IPS-20b (cell line): ENCODE results near the gene CHKA.

ENCODE experiments used
- H3K27ac ChIP-seq: one replicate; pipeline ENCODE4 v1.5.1; 2013; ENCODE audit warnings: low read length
- H3K27me3 ChIP-seq: 2 replicates; pipeline ENCODE4 v1.6.1; 2013; ENCODE audit warnings: mild to moderate bottlenecking, low read length, inconsistent platforms; ENCODE audit not compliant: insufficient read depth
- H3K36me3 ChIP-seq: 2 replicates; pipeline ENCODE4 v1.6.1; 2013; ENCODE audit warnings: low read depth, mild to moderate bottlenecking, inconsistent platforms, low read length, moderate library complexity; ENCODE audit not compliant: insufficient read depth
- H3K4me1 ChIP-seq: 2 replicates; pipeline ENCODE4 v1.6.1; 2013; ENCODE audit warnings: mild to moderate bottlenecking, control low read depth, inconsistent platforms, low read length, moderate library complexity; ENCODE audit not compliant: insufficient read depth
- H3K4me3 ChIP-seq: 2 replicates; pipeline ENCODE4 v1.5.1; 2013; ENCODE audit warnings: mild to moderate bottlenecking, low read length, inconsistent platforms
- H3K9ac ChIP-seq: 2 replicates; pipeline ENCODE4 v1.6.1; 2013; ENCODE audit warnings: low read depth, mild to moderate bottlenecking, inconsistent platforms, low read length, moderate library complexity
- H3K9me3 ChIP-seq: 2 replicates; pipeline ENCODE4 v1.6.1; 2013; ENCODE audit warnings: mild to moderate bottlenecking, low read depth, low read length, inconsistent platforms; ENCODE audit not compliant: insufficient read depth

CHKA gene

GRCh38 chr11:68056317-68057285, 64.6 kb downstream of the CHKA start:
- H3K4me1 ChIP-seq, result no peaks in the 10 kb centered on the region
- H3K9ac ChIP-seq, result no peak overlapping the region
- no peak overlapping the region for H3K27ac ChIP-seq
- H3K4me3 ChIP-seq, result no peak overlapping the region
- no peaks in the 10 kb centered on the region for H3K9me3 ChIP-seq
- peaks cover 44% of the 10 kb centered on the region for H3K36me3 ChIP-seq
- H3K27me3 ChIP-seq, result no peaks in the 10 kb centered on the region

- Histone ChIP-seq H3K36me3 (peaks cover 25% of the 10 kb centered on the region), H3K4me1 (0 out of 2 replicates have a peak, but pooled peaks cover 3% of the 10 kb centered on the region), H3K9me3 (no peaks in the 10 kb centered on the region), H3K4me3 (no peak overlapping the region), H3K9ac (no peak overlapping the region), H3K27ac (no peak overlapping the region), H3K27me3 (no peaks in the 10 kb centered on the region)
These were observed 67.0 kb downstream of the CHKA start for GRCh38 chr11:68053981-68054812.

GRCh38 chr11:68053117-68053516, 68.1 kb downstream of the CHKA start:
- Histone ChIP-seq H3K9me3 (no peaks in the 10 kb centered on the region), H3K27me3 (no peaks in the 10 kb centered on the region), H3K4me1 (0 out of 2 replicates have a peak, but pooled peaks cover 3% of the 10 kb centered on the region), H3K9ac (no peak overlapping the region), H3K27ac (no peak overlapping the region), H3K36me3 (peaks cover 14% of the 10 kb centered on the region), H3K4me3 (no peak overlapping the region)

- Histone ChIP-seq H3K27ac (no peak overlapping the region), H3K9ac (no peak overlapping the region)
These were observed 68.9 kb downstream of the CHKA start for GRCh38 chr11:68052137-68052873.

GRCh38 chr11:68051191-68052136, 69.7 kb downstream of the CHKA start:
- Histone ChIP-seq H3K9ac (no peak overlapping the region), H3K36me3 (peaks cover 7% of the 10 kb centered on the region; the same call in 1 of the 2 replicates), H3K27me3 (no peaks in the 10 kb centered on the region), H3K4me3 (no peak overlapping the region), H3K27ac (no peak overlapping the region), H3K9me3 (no peaks in the 10 kb centered on the region), H3K4me1 (0 out of 2 replicates have a peak, but pooled peaks cover 3% of the 10 kb centered on the region)

More at GRCh38 chr11:68052137-68052873, 68.9 kb downstream of the CHKA start:
- H3K36me3 ChIP-seq, result peaks cover 7% of the 10 kb centered on the region; the same call in 1 of the 2 replicates
- H3K9me3 ChIP-seq, result no peaks in the 10 kb centered on the region
- no peak overlapping the region for H3K4me3 ChIP-seq
- no peaks in the 10 kb centered on the region for H3K27me3 ChIP-seq
- H3K4me1 ChIP-seq, result 0 out of 2 replicates have a peak, but pooled peaks cover 3% of the 10 kb centered on the region

GRCh38 chr11:68050371-68050841, 70.8 kb downstream of the CHKA start:
- Histone ChIP-seq H3K27me3 (no peaks in the 10 kb centered on the region), H3K9ac (no peak overlapping the region), H3K4me1 (0 out of 2 replicates have a peak, but pooled peaks cover 3% of the 10 kb centered on the region), H3K9me3 (no peaks in the 10 kb centered on the region), H3K36me3 (peaks cover 7% of the 10 kb centered on the region; the same call in 1 of the 2 replicates), H3K4me3 (no peak overlapping the region), H3K27ac (no peak overlapping the region)

- H3K27me3 ChIP-seq, result no peaks in the 10 kb centered on the region
- no peak overlapping the region for H3K4me3 ChIP-seq
- H3K9ac ChIP-seq, result no peak overlapping the region
- no peaks in the 10 kb centered on the region for H3K9me3 ChIP-seq
- no peak overlapping the region for H3K27ac ChIP-seq
- H3K4me1 ChIP-seq, result 0 out of 2 replicates have a peak, but pooled peaks cover 3% of the 10 kb centered on the region
- H3K36me3 ChIP-seq, result peaks cover 7% of the 10 kb centered on the region; the same call in 1 of the 2 replicates
These were observed 71.4 kb downstream of the CHKA start for GRCh38 chr11:68049509-68050370.

- no peaks in the 10 kb centered on the region for H3K9me3 ChIP-seq
- no peak overlapping the region for H3K4me3 ChIP-seq
- peaks cover 7% of the 10 kb centered on the region; the same call in 1 of the 2 replicates for H3K36me3 ChIP-seq
- no peaks in the 10 kb centered on the region for H3K27me3 ChIP-seq
- H3K9ac ChIP-seq, result no peak overlapping the region
- H3K4me1 ChIP-seq, result 0 out of 2 replicates have a peak, but pooled peaks cover 3% of the 10 kb centered on the region
- no peak overlapping the region for H3K27ac ChIP-seq
These were observed 72.3 kb downstream of the CHKA start for GRCh38 chr11:68048681-68049508.
